SK-N-SH treated with all-trans-retinoic acid at 6 μM for 48 hours (cell line): Measurements from ENCODE around the gene CCDC14.

Experiments used
- ATAC-seq: fragments of 200-7000 bp; cut with Tn5 transposase; 3 replicates; pipeline ENCODE4 v1.9.1; 2020; ENCODE audit warnings: mild to moderate bottlenecking, moderate library complexity
- ARNTL ChIP-seq: fragments of 450-650 bp; formaldehyde crosslinking; IDR thresholded peaks from 2 replicates; pipeline ENCODE4 v1.5.0; 2020; ENCODE audit warnings: low read depth, mild to moderate bottlenecking, moderate library complexity, borderline replicate concordance
- BACH2 ChIP-seq: fragments of 250-450 bp; sonication (Bioruptor Pico); IDR thresholded peaks from 2 replicates; pipeline ENCODE4 v1.9.0; 2021; ENCODE audit warnings: mild to moderate bottlenecking, borderline replicate concordance
- CREB5 ChIP-seq: fragments of 250-450 bp; sonication (Bioruptor Pico); IDR thresholded peaks from 2 replicates; pipeline ENCODE4 v1.5.1; 2020; ENCODE audit warnings: low read depth, mild to moderate bottlenecking, moderate library complexity
- CSDC2 ChIP-seq: fragments of 250-450 bp; sonication (Bioruptor Pico); IDR thresholded peaks from 2 replicates; pipeline ENCODE4 v1.5.0; 2020; ENCODE audit warnings: mild to moderate bottlenecking, moderate library complexity
- CSRNP3 ChIP-seq: fragments of 250-450 bp; sonication (Bioruptor Pico); IDR thresholded peaks from 2 replicates; pipeline ENCODE4 v1.5.1; 2021; ENCODE audit warnings: mild to moderate bottlenecking, moderate library complexity
- ESRRG ChIP-seq: fragments of 250-450 bp; sonication (Bioruptor Pico); IDR thresholded peaks from 2 replicates; pipeline ENCODE4 v1.6.1; 2021; ENCODE audit warnings: mild to moderate bottlenecking
- GLIS3 ChIP-seq: fragments of 250-450 bp; sonication (Bioruptor Pico); IDR thresholded peaks from 2 replicates; pipeline ENCODE4 v1.5.0; 2020; ENCODE audit warnings: mild to moderate bottlenecking, moderate library complexity
- ISL1 ChIP-seq: fragments of 250-450 bp; sonication (Bioruptor Pico); IDR thresholded peaks from 2 replicates; pipeline ENCODE4 v2.1.2; 2022; ENCODE audit warnings: mild to moderate bottlenecking, moderate library complexity
- OSR1 ChIP-seq: fragments of 250-450 bp; sonication (Bioruptor Pico); IDR thresholded peaks from 2 replicates; pipeline ENCODE4 v1.8.0; 2022; ENCODE audit warnings: moderate library complexity, mild to moderate bottlenecking, inconsistent platforms
- RARB ChIP-seq: fragments of 250-450 bp; sonication (Bioruptor Pico); IDR thresholded peaks from 2 replicates; pipeline ENCODE4 v1.8.0; 2021; ENCODE audit warnings: mild to moderate bottlenecking, moderate library complexity
- SNAI2 ChIP-seq: fragments of 250-450 bp; sonication (Bioruptor Pico); IDR thresholded peaks from 2 replicates; pipeline ENCODE4 v1.5.0; 2020; ENCODE audit warnings: mild to moderate bottlenecking, moderate library complexity
- TCF4 ChIP-seq: fragments of 250-450 bp; sonication (Bioruptor Pico); IDR thresholded peaks from 2 replicates; pipeline ENCODE4 v1.8.0; 2021; ENCODE audit warnings: mild to moderate bottlenecking, moderate library complexity, borderline replicate concordance
- TOX ChIP-seq: fragments of 250-450 bp; sonication (Bioruptor Pico); IDR thresholded peaks from 2 replicates; pipeline ENCODE4 v1.8.0; 2021; ENCODE audit warnings: mild to moderate bottlenecking, moderate library complexity, borderline replicate concordance
- TSHZ2 ChIP-seq: fragments of 250-450 bp; sonication (Bioruptor Pico); IDR thresholded peaks from 2 replicates; pipeline ENCODE4 v1.5.0; 2020; ENCODE audit warnings: mild to moderate bottlenecking, moderate library complexity
- ZC3H10 ChIP-seq: fragments of 250-450 bp; sonication (Bioruptor Pico); IDR thresholded peaks from 2 replicates; pipeline ENCODE4 v1.5.1; 2021; ENCODE audit warnings: mild to moderate bottlenecking, moderate library complexity
- ZFP3 ChIP-seq: fragments of 250-450 bp; sonication (Bioruptor Pico); IDR thresholded peaks from 2 replicates; pipeline ENCODE4 v1.5.0; 2020; ENCODE audit warnings: mild to moderate bottlenecking, moderate library complexity
- ZFP30 ChIP-seq: fragments of 450-650 bp; formaldehyde crosslinking; IDR thresholded peaks from 2 replicates; pipeline ENCODE4 v1.5.0; 2022; ENCODE audit warnings: mild to moderate bottlenecking, moderate library complexity
- ZNF565 ChIP-seq: fragments of 450-650 bp; formaldehyde crosslinking; conservative IDR thresholded peaks from 2 replicates; pipeline ENCODE4 v1.5.0; 2020; ENCODE audit warnings: low read depth, mild to moderate bottlenecking, moderate library complexity
- ZNF70 ChIP-seq: fragments of 450-650 bp; formaldehyde crosslinking; IDR thresholded peaks from 2 replicates; pipeline ENCODE4 v1.5.0; 2020; ENCODE audit warnings: mild to moderate bottlenecking, moderate library complexity
- ZNF8 ChIP-seq: fragments of 450-650 bp; formaldehyde crosslinking; IDR thresholded peaks from 2 replicates; pipeline ENCODE4 v1.5.0; 2020; ENCODE audit warnings: mild to moderate bottlenecking, moderate library complexity
- TF ChIP-seq, protein P1 (sequence below): fragments of 250-450 bp; sonication (Bioruptor Pico); IDR thresholded peaks from 2 replicates; pipeline ENCODE4 v1.8.0; 2021; ENCODE audit warnings: low read depth, mild to moderate bottlenecking, moderate library complexity, borderline replicate concordance

The CCDC14 gene

DNA sequence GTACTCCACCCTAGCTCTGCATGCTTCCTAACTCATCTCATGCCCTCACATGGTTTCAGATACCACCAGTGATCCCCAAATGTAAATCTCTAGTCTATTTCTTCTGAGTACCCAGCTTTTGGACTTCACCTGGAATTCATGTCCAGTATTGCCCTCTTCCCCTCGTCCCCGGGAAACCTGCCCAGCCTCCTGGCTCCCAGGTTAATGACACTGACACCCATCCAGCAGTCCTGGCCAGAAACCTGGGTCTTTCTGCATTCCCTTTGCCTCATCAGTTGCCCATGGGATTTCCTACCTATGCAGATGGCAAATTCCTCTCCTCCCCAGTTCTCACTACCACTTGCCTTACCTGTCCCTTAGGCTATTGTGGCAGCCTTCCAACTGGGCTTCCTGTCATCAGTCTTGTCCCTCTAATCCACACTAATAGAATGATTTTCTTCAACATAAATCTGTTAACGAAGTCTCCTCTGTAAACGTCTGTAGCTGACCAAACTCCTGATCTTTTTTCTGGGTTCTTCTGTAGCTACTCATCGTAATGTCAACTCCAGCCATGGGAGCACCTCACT lies 61.6 kb downstream of the CCDC14 start (continued):
- TF ChIP-seq TSHZ2 (no peak), SNAI2 (CRISPR knock-in tag) (no peak)

DNA sequence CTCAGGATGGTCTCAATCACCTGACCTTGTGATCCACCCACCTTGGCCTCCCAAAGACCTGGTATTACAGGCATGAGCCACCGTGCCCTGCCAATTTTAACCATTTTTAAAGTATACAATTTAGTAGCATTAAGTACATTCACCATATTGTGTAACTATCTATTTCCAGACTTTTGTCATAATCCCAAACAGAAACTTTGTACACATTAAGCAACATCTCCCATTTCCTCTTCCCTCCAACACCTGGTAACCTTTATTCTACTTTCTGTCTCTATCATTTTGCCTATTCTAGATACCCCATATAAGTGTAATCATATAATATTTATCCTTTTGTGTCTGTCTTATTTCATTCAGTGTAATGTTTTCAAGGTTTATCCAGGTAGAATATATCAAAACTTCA lies 68.0 kb downstream of the CCDC14 start:
- TF ChIP-seq ARNTL (CRISPR knock-in tag): no peak
- TF ChIP-seq SNAI2 (CRISPR knock-in tag): no peak
- no peak for TF ChIP-seq BACH2 (CRISPR knock-in tag)
- no peak for TF ChIP-seq OSR1
- no peak for TF ChIP-seq TSHZ2
- TF ChIP-seq GLIS3: no peak
- TF ChIP-seq ZNF8: no peak
- TF ChIP-seq TCF4 (CRISPR knock-in tag): no peak
- TF ChIP-seq ZFP30 (CRISPR knock-in tag): no peak
- TF ChIP-seq ZC3H10 (CRISPR knock-in tag): no peak
- TF ChIP-seq ZFP3 (CRISPR knock-in tag): no peak
- TF ChIP-seq, protein P1, sequence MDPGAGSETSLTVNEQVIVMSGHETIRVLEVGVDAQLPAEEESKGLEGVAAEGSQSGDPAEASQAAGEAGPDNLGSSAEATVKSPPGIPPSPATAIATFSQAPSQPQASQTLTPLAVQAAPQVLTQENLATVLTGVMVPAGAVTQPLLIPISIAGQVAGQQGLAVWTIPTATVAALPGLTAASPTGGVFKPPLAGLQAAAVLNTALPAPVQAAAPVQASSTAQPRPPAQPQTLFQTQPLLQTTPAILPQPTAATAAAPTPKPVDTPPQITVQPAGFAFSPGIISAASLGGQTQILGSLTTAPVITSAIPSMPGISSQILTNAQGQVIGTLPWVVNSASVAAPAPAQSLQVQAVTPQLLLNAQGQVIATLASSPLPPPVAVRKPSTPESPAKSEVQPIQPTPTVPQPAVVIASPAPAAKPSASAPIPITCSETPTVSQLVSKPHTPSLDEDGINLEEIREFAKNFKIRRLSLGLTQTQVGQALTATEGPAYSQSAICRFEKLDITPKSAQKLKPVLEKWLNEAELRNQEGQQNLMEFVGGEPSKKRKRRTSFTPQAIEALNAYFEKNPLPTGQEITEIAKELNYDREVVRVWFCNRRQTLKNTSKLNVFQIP (CRISPR knock-in tag): no peak
- no peak for TF ChIP-seq CSDC2 (CRISPR knock-in tag)
- no peak for TF ChIP-seq ZNF70
- no peak for TF ChIP-seq ISL1 (CRISPR knock-in tag)
- TF ChIP-seq TOX (CRISPR knock-in tag): no peak
- TF ChIP-seq RARB (CRISPR knock-in tag): no peak
- no peak for TF ChIP-seq CSRNP3
- TF ChIP-seq CREB5 (CRISPR knock-in tag): no peak
- TF ChIP-seq, all 23 proteins: peak for 0
- no peak for ATAC-seq

GRCh38 chr3:123892195-123892594 lies 68.8 kb downstream of the CCDC14 start:
- no peak for ATAC-seq

More at GRCh38 chr3:123892195-123892594, 68.8 kb downstream of the CCDC14 start:
- TF ChIP-seq ZC3H10 (CRISPR knock-in tag) (no peak), CSRNP3 (no peak), BACH2 (CRISPR knock-in tag) (no peak), SNAI2 (CRISPR knock-in tag) (no peak), ESRRG (CRISPR knock-in tag) (no peak), GLIS3 (no peak), ZNF8 (no peak), ZFP3 (CRISPR knock-in tag) (no peak), ISL1 (CRISPR knock-in tag) (no peak), TSHZ2 (no peak), ZNF70 (no peak), OSR1 (no peak), ZNF565 (CRISPR knock-in tag) (no peak)
- TF ChIP-seq, protein P1 (CRISPR knock-in tag): no peak
